PFSK-1 (cell line): ENCODE data around the gene SHOX.

Experiments used
- SIN3A ChIP-seq: IDR thresholded peaks from 2 replicates; pipeline ENCODE4 v1.6.1; 2012; ENCODE audit warnings: mild to moderate bottlenecking, low read length, moderate library complexity, borderline replicate concordance; ENCODE audit not compliant: insufficient read depth
- TAF1 ChIP-seq: IDR thresholded peaks from 2 replicates; pipeline ENCODE4 v1.6.1; 2012; ENCODE audit warnings: low read length, control low read depth, borderline replicate concordance; ENCODE audit not compliant: insufficient read depth
- TF ChIP-seq, protein P1 (sequence below), 2 experiments: IDR thresholded peaks; 2 replicates each; pipeline versions ENCODE4 v1.6.1 to v1.8.0; 2011 to 2012; ENCODE audit warnings: low read depth in 2 of 2, low read length in 2 of 2, control low read depth in 1 of 2, inconsistent platforms in 1 of 2, mild to moderate bottlenecking in 1 of 2, moderate library complexity in 1 of 2; ENCODE audit not compliant: insufficient read depth in 1 of 2

DNA sequence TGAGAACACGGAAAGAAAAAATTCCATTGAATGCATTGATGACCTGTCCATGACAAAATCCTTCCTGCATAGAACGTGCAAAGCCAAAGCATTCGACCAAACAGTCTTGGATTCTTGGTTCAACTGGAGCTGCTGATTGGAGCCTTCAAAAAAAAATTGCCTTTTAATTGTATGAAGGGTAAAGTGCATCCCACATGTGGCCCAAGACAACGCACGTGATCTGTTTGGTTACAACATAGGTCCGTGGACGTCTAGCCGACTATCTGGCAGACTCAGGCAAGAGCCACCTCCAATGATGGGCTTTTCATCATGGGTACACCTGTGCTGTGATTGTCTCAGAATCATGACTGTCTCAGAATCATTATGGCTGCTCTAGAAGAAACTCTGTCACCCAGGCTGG lies 52.3 kb downstream of the SHOX start:
- TF ChIP-seq SIN3A: no peak
- TF ChIP-seq, protein P1, sequence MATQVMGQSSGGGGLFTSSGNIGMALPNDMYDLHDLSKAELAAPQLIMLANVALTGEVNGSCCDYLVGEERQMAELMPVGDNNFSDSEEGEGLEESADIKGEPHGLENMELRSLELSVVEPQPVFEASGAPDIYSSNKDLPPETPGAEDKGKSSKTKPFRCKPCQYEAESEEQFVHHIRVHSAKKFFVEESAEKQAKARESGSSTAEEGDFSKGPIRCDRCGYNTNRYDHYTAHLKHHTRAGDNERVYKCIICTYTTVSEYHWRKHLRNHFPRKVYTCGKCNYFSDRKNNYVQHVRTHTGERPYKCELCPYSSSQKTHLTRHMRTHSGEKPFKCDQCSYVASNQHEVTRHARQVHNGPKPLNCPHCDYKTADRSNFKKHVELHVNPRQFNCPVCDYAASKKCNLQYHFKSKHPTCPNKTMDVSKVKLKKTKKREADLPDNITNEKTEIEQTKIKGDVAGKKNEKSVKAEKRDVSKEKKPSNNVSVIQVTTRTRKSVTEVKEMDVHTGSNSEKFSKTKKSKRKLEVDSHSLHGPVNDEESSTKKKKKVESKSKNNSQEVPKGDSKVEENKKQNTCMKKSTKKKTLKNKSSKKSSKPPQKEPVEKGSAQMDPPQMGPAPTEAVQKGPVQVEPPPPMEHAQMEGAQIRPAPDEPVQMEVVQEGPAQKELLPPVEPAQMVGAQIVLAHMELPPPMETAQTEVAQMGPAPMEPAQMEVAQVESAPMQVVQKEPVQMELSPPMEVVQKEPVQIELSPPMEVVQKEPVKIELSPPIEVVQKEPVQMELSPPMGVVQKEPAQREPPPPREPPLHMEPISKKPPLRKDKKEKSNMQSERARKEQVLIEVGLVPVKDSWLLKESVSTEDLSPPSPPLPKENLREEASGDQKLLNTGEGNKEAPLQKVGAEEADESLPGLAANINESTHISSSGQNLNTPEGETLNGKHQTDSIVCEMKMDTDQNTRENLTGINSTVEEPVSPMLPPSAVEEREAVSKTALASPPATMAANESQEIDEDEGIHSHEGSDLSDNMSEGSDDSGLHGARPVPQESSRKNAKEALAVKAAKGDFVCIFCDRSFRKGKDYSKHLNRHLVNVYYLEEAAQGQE (IDR thresholded peaks at IDR 0.05; ENCODE audit: insufficient read depth in 1 of 2, low read depth in 2 of 2, low read length in 2 of 2): no peak
- TF ChIP-seq TAF1: no peak
